NOMO-1 treated with DMSO at 0.1 percent for 48 hours (cell line): Measurements from ENCODE around the gene CDK5R1.
"Not testable (repeated sequence)": the region's sequence is repeated elsewhere in the genome, so short reads cannot be mapped to it uniquely, and the experiment has no call there.

ENCODE experiments used
- DNase-seq: peaks from one replicate; lab custom pipeline; 2025; ENCODE audit not compliant: unreplicated experiment; lab: John Stamatoyannopoulos, UW

Gene CDK5R1

DNA sequence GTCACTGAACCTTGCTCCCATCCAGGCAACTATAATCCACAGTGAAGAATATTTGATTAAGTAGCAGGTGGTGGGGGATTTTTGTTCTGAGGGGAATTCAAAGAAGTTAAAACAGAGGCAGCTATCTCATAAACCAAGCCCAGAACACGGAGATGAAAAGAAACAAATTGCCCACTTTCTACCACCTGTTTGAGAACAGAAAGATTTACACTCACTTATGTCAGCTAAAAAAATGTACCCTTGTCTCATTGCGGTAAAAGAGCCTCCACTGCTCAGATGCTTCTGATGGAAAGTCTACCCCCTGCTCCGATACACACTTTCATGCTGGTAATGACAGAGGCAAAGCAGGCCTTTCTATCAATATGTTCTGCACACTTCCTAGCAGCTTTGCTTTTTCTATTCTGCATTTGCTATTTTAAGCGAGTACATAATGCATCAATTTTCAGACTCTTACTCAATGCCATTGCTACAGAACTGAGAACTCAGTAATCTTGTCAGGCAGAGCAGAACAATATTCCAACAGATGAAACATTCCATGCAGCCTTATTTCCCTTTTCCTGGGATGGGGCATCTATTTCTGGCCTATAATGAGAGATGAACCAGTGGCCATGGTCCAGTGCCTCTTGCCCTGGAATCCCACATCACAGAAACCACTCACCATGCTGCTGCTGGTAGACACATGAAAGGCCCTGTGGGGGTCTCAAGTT, 29.0 kb downstream of the CDK5R1 start:
- DNase-seq: peak; percentile 24

DNA sequence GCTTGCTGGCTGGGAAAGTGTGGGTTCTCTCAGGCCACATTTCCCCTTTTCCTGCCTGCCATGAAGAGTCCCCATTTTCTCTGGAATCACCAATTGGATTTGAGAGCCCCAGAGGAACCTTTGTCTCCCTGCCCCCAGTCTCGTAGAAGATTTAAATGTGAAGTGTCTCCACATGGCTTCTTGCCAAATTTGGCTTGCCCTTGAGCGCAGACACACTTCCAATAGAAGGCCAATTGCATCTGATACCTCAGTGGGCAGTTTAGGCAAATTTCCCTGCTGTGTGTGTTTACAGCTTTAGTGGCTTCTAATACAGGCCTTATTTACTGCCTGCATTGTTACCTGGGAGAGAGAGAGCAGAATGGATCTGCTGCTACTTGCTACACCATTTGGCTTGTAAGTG, 29.7 kb downstream of the CDK5R1 start:
- no peak for DNase-seq

DNA sequence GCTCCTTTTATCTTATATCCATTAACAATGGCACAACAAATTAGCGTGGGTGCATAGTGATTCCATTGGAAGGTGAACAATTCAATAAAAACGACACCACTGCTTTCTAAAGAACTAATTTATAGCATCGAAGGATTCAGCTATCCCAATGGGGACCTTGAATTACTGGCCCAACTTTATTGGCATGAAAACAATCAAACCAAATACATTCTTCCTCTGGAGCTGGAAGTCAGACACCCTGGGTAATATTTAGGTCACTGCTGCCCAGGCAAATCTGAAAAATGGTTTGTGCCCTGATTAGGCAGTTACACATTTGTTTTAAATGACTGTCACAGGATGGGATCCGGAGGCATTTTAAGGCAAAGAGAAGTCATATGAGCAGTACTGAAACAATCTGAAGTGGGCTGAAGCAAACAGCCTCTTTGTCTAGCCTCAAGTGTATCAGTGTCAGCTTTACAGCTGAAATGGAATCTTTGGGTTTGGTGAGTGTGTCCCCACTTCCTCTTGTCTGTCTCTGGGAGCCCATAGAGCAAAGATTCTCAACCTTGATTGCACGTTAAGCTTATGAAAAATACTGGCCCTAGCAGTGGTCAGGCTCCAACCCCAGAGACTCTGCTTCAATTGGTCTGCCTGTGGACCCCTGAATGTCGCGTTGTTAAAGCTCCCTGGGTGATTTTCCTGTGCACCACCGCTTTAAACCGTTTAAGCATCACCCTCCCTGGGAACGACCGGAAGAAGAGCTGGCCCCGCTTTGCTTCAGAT, 30.3 kb downstream of the CDK5R1 start:
- DNase-seq: no peak

DNA sequence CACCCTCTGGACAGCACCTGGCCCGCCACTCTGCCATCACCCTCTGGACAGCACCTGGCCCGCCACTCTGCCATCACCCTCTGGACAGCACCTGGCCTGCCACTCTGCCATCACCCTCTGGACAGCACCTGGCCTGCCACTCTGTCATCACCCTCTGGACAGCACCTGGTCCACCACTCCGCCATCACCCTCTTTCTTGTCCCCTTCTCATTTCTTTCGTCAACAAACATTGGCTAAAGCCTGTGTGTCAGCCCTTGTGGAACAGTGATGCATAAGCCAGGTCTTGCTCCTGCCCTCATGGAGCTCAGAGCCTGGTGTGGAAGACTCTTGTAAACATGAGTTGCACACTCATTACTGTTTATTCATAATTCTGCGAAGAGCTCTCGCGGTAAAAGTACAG, 31.2 kb downstream of the CDK5R1 start:
- no peak for DNase-seq

DNA sequence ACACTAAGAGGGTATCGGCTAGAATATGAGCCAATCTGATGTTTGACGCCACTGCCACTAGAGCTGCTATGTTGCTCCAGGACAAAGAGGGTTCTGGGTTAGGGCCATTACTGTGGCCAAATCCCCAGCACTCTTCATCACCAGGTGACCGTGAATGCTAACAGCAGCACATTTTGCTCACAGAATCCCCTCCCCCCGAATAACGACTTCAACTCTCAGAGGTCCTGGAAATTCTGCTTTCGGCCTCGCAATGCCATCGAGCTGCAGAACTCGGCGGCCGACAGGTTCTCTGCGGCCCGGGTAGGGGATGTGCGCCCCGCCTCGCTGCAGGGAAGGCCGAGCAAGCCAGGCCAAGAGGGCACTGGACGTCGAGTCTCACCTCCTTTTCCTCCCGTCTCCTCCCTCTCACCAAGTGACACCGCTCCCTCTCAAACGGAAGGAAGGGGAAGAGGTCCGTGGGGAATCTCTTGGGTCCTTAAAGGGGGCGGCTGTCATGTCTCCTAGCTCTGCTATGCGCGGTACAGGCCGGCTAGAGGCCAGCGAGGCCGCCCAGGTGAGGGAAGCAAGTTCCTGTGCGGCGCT, 31.9 kb downstream of the CDK5R1 start:
- no peak for DNase-seq

DNA sequence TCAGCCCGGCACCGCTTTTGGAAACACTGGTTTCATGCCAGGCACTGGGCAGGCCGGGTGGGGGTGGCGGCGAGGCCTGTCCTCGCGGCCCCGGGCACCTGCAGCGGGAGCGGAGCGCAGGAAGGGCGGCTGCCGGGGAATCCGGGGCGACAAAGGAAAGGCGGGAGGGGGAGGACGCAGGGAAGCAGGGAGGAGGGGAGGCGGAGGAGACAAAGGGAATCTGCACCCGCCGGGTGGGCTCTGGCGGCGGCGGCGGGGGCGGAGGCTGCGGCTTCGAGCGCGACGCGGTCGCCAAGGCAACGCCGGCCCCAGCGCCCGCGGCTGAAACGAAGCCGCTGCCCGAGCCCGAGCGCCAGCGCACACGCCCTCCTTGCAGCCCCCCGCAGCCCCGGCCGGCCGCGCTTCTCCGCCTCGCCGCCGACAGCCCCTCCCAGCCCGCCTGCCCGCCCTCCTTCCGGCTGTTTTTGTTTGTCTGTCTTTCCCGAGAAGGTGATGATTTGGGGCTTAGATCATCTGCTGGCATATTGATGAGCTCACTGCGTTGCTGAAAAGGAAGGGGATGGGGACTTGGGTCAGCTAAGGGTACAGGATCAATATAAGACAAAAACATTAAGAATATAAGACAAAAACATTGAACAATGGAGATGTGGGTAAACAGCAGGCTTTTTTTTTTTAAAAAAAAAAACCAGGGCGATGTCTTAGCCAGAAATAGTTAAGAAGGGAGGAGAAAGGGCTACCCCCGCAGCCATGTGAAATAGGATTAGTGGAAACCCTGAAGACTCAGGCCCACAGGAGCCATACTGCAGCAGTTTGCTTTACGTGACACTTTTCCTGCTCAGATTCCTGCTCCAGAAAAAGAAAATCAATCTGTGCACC, 32.7 kb downstream of the CDK5R1 start:
- DNase-seq: no peak

DNA sequence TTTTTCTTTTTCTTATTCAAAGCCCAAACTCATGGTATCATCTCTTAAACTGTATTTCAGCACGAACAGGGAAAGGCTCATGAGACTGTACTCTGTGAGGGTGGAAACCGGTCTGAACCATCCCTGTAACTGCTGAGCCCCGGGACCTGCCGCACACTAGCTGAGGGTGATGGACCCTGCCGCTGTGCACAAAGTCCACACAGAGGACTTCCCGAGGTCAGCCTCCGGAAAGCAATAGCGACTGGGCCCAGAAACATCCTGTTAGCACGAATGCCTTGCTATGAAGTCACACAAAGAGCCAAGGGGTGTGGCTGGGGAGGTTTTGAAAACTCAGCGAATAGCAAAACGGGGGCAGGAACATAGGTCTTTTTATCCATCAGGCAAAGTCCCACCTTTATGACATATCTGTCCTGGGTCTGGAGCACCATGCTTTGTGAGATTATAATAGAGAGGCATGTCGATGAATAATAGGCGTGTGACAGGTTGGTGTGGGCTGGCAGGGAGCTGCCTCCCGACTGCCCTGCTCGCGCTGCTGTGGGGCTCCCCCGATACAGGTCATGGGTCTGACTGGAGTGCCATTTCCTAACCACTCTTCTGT, 33.4 kb downstream of the CDK5R1 start:
- DNase-seq: no peak

DNA sequence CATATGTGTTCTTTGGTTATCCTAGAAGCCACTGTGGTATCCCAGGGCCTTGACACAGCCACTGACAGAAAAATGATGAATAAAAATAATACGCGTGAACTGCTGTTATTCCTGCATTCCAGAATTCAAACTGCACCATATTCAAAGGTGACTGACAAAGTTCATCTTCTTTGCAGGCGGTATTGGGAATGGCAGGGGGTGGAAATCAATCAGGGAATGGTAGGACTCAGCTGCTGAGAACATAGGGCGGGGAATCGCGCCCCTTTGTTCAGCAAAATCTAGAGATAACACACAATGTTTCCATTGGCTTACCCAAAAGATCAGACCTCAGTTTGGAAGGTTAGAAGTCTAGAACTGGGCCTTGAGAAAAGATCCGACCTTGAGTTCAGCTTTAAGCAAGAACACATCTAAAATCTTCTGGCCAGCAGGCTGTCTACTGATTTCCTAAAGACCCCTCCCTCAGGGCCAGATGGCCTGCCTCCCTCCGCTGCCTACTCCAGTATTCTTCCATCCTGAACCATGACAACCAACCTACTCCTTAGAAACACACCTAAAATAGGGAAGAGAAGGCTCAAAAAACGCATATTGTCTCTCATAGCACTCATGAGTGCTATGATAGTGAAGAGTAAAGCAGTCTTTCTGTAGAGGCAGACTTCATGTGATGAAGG, 34.1 kb downstream of the CDK5R1 start:
- DNase-seq: no peak

DNA sequence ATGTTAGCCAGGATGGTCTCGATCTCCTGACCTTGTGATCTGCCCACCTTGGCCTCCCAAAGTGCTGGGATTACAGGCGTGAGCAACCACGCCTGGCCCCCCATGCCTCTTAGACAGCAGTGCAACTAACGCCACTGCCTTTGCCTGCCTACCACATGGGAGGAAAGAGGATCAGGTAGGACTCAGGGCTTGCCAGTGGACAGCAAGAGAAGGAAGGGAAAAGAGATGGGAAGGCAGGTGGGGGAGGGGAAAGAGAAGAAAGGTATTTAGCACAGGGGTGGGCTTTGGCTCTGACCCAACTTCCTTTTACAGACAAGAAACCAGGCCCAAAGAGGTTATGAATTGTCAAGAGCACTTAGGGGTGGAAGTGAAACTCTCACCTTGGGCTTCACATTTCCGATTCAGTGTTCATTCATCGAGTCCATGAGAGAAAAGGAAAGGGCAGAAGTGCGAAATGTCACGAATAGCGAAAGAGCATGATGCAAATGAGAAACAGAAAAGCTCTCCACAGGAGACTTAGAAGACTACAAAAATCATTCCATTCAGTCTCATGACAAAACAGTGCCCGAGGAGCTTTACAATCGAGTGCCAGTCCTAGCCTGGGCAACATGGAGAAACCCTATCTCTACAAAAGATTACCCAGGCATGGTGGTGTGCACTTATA, 36.4 kb downstream of the CDK5R1 start:
- DNase-seq: peak; percentile 66

DNA sequence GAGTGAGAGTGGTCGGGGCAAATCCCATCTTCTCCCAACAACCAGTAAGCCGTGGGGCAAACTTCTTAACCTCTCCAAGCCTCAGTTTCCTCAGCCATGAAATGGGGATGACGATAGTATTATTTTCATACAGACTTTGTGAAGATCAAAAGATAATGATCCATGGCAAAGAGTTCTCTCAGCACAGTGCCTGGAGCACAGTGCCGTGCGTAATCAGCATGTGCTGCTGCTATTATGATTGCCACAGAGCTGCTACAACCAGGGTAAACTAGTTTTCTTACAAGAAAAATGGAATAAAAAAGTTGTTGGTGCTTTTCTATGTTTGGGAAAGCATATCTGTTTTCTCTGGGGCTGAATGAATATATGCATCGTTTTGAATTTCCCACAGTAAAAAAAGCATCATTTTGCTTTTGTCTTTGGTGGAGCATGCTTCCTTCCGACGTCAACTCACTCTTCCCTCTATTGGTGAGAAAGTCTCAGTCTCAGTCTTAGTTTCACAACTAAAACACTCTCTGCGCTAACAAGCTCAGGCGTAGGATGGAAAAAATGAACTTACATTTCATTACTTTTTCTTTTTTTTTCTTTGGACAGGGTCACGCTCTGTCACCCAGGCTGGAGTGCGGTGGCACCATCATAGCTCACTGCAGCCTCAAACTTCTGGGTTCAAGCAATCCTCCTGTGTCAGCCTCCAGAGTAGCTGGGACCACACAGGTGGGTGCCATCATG, 37.2 kb downstream of the CDK5R1 start:
- no peak for DNase-seq

DNA sequence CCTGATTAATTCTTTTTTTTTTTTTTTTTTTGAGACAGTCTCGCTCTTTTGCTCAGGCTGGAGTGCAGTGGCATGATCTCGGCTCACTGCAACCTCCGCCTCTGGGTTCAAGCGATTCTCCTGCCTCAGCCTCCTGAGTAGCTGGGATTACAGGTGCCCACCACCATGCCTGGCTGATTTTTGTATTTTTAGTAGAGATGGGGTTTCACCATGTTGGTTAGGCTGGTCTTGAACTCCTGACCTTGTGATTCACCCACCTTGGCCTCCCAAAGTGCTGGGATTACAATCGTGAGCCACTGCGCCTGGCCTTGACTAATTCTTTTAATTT, 37.7 kb downstream of the CDK5R1 start:
- DNase-seq: not testable (repeated sequence)

DNA sequence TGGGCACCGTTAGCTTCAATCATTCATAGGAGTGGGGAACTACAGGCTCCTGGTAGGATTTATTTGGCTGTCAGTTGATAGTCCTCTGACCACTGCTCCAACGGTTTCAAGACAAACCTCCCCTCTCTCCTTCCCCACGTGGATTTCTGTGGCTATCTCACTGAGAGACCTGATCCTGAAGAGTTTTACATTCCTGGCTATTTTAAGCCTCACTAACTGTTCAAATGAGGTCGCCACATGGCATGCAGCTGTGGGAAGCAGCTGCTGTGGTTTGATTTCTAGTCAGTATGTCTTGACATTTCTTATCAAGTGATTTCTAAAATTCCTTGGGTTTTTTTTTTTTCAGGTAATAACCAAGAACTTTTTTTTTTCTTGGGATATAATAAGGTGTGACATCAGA, 38.3 kb downstream of the CDK5R1 start:
- DNase-seq: no peak

DNA sequence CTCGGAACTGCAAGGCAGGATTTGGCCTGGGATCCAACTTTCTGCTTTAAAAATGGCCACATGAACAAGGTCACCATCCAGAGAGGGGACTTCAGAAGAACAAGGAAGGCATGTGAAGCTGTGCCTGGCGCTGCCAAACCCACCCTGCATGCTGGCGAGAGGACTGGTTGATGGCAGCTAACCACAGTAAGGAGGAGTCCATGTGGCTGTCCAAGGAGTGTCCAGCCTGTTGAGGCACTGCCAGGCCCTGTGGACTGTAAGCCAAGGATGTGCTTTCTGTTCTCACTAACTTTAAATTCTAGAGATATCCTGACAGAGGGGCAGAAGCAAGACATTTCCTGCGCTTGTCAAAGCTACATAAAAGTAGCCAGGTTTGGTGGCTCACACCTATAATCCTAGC, 40.4 kb downstream of the CDK5R1 start:
- DNase-seq: no peak

DNA sequence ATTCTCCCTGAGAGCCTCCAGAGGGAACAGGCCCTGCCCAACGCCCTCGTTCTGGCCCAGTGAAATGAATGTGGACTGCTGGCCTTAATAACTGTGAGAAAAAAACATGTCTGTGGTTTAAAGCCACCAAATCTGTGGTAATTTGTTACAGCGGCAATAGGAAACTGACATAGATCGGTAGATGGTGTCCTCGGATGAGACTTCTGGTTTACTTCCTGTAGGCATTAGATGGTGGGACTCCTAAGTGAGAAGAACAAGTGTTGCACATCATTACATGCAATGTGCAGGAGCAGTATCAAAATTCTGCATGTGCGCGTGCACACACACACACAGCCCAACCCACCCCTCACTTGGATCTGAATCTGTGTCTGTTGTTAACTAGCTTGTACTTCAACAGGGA, 42.0 kb downstream of the CDK5R1 start:
- no peak for DNase-seq

DNA sequence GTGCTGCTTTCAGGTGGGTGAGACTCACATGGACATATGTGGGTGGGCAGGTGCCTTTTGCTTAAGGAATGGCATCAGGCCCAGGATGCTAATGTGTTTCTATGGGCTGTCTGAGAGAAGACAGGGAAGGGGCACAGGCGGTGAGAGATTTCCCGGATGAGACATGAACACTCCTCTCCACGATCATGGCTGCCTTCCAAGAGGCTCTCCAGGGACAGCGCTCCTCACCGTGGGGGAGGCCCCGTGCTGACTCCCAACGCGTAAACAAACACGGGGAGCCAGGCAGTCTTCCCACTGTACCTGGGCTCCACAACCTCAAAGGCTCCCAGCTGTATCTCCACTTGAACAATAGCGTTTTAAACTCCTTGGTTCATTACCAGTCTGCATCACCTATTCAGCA, 42.8 kb downstream of the CDK5R1 start:
- DNase-seq: no peak

DNA sequence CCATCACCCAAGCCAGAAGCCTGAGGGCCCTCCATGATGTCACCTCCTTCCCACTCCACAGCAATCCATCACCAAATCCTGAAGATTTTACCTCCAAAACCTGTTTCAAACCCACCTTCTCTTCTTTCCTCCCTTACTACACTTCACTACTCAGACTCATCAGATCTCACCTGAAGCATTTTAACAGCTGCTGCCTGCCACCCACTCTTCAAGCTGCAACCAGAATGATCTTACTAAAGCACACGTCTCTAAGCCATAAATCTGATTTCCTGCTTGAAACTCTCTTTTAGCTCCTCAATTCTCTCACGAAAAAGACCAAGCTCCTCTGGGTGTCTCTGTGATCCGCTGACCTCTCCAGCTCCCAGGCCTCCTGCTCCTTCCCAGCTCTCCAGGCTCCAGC, 46.5 kb downstream of the CDK5R1 start:
- DNase-seq: no peak

DNA sequence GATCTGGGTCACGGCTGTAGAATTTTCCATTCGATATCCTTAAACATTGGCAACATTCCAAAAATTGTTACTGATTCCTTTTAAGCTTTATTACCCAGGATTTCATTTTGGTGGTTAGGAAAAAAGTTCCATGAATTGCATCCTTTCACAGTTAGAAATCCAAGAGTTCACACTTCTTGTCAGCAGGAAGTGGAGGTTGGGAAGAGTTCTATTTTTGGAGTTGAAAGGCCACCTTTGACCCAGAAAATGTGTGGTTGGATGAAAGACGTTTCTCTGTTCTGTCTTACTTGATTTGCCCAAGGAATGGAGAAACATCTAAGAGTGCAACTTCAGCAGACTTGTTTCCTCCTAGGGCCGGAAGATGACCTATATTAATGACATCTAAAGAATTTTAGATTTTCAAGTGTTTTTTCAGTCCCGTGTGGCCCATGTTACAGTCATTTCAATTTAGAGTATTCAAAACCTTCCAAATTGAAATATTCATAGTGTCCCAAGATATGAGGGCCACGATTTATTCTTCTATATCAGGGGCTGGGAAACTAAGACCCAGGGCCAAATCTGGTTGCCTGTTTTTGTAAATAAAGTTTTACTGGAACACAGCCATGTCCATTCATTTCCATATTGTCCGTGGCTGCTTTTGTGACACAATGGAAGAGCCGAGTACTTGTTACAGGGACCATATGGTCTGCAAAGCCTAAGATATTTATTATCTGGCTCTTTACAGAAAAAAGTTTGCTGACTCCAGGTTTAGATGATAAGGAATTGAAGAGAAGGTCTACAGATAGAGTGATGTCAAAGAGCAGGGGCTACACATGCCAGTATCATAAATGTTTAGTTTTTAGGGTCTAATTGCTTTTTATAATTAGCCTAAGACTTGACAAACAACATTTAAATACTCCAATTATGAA, 50.2 kb downstream of the CDK5R1 start:
- no peak for DNase-seq
